Natural killer cell (primary cell): ENCODE data around the gene CCND3. TPM values are rescaled to one million over a fixed set of nuclear protein-coding genes. Genes with fewer than 3 reads are reported as not detected.

Source experiments
- ATAC-seq, 3 donors: fragments of 150-1000 bp in 2 of 3; fragments of 200-7000 bp in 1 of 3; cut with Tn5 transposase; 1 replicate in 1 of 3; 2 replicates in 2 of 3; pipeline ENCODE4 v1.10.0; 2021; ENCODE audit warnings: mild to moderate bottlenecking in 2 of 3, moderate library complexity in 2 of 3
- DNase-seq, 2 donors: peaks; one replicate each; pipeline versions ENCODE4 v3.0.0 to v3.0.0-alpha.2; 2013 to 2021; ENCODE audit warnings: mixed read lengths in 1 of 2
- H3K27ac ChIP-seq: one replicate; pipeline ENCODE4 v1.5.1; 2013; ENCODE audit warnings: mild to moderate bottlenecking, low read length
- H3K27me3 ChIP-seq: one replicate; pipeline ENCODE4 v1.6.1; 2013; ENCODE audit warnings: low read length; ENCODE audit not compliant: control insufficient read depth, insufficient read depth
- H3K36me3 ChIP-seq: one replicate; pipeline ENCODE4 v1.6.1; 2013; ENCODE audit warnings: low read length; ENCODE audit not compliant: control insufficient read depth, insufficient read depth
- H3K4me1 ChIP-seq: one replicate; pipeline ENCODE4 v1.6.1; 2013; ENCODE audit warnings: low read length; ENCODE audit not compliant: control insufficient read depth, insufficient read depth
- H3K4me3 ChIP-seq: one replicate; pipeline ENCODE4 v1.5.1; 2013; ENCODE audit warnings: low read length
- H3K9me3 ChIP-seq: one replicate; pipeline ENCODE4 v1.6.1; 2013; ENCODE audit warnings: low read length; ENCODE audit not compliant: control insufficient read depth, insufficient read depth
- H3K27ac Mint-ChIP-seq, 2 donors: one replicate each; pipeline ENCODE4 v1.8.0; 2022; ENCODE audit warnings: mild to moderate bottlenecking in 2 of 2, mixed read lengths in 2 of 2, moderate library complexity in 1 of 2
- H3K27me3 Mint-ChIP-seq, 2 donors: one replicate each; pipeline ENCODE4 v1.8.0; 2022; ENCODE audit warnings: low read depth in 2 of 2, mixed read lengths in 2 of 2
- H3K36me3 Mint-ChIP-seq: one replicate; pipeline ENCODE4 v1.8.0; 2022; ENCODE audit warnings: mixed read lengths
- H3K4me1 Mint-ChIP-seq, 2 donors: one replicate each; pipeline ENCODE4 v1.8.0; 2022; ENCODE audit warnings: mixed read lengths in 2 of 2
- H3K4me3 Mint-ChIP-seq: one replicate; pipeline ENCODE4 v1.8.0; 2022; ENCODE audit warnings: mild to moderate bottlenecking, moderate library complexity, mixed read lengths
- H3K9me3 Mint-ChIP-seq, 2 donors: one replicate each; pipeline ENCODE4 v1.8.0; 2022; ENCODE audit warnings: mixed read lengths in 2 of 2
- WGBS: methylation state at CpG from one replicate; pipeline ENCODE4 v1.1.7; 2013; ENCODE audit warnings: missing lambda C conversion rate; ENCODE audit not compliant: insufficient coverage; 5-methylcytosine and 5-hydroxymethylcytosine counted together
- intact Hi-C: fragments of 100-400 bp; cut with micrococcal nuclease; formaldehyde crosslinking; loops from one replicate; pipeline ENCODE4 v1.14.2; 2022
- total RNA-seq, 4 donors: library from RNA; stranded (reverse); fragments of 120-200 nt in 1 of 4; gene quantifications; one replicate each; pipeline versions ENCODE4 v1.2.3 to v1.2.4, GENCODE V29; 2013 to 2022
- TF ChIP-seq, protein P1 (sequence below): fragments of 200-600 bp; IDR thresholded peaks from one replicate; pipeline ENCODE4 v1.8.0; 2022; ENCODE audit warnings: antibody characterized with exemption

The CCND3 gene
- total RNA-seq, 3 donors from 2014 or later (not counting 1 experiment from before 2014, with no cell fraction given), result 409 to 438 (median 438) TPM

- H3K4me3 Mint-ChIP-seq, result peak overlapping the region; percentile 17
- TF ChIP-seq, protein P1, sequence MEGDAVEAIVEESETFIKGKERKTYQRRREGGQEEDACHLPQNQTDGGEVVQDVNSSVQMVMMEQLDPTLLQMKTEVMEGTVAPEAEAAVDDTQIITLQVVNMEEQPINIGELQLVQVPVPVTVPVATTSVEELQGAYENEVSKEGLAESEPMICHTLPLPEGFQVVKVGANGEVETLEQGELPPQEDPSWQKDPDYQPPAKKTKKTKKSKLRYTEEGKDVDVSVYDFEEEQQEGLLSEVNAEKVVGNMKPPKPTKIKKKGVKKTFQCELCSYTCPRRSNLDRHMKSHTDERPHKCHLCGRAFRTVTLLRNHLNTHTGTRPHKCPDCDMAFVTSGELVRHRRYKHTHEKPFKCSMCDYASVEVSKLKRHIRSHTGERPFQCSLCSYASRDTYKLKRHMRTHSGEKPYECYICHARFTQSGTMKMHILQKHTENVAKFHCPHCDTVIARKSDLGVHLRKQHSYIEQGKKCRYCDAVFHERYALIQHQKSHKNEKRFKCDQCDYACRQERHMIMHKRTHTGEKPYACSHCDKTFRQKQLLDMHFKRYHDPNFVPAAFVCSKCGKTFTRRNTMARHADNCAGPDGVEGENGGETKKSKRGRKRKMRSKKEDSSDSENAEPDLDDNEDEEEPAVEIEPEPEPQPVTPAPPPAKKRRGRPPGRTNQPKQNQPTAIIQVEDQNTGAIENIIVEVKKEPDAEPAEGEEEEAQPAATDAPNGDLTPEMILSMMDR, result no peak
- Histone ChIP-seq H3K4me3 (no peak overlapping the region), H3K4me1 (peaks cover 78% of the 10 kb centered on the region), H3K27ac (no peak overlapping the region), H3K27me3 (no peaks in the 10 kb centered on the region), H3K9me3 (no peaks in the 10 kb centered on the region), H3K36me3 (peaks cover 10% of the 10 kb centered on the region)
- DNase-seq (no peak), ATAC-seq (no peak)
- H3K36me3 Mint-ChIP-seq, result no peaks in the 10 kb centered on the region
- 51% methylated on average over 8 of the region's 9 CpGs for WGBS
- intact Hi-C loops, result no loop called here
- H3K27me3 Mint-ChIP-seq, result no peaks in the 10 kb centered on the region
- H3K9me3 Mint-ChIP-seq, result no peaks in the 10 kb centered on the region
- H3K4me1 Mint-ChIP-seq, result peaks cover 61 to 77% of the 10 kb centered on the region in 2 donors
- H3K27ac Mint-ChIP-seq, result peak overlapping the region; percentile 62 to 71
These were observed 35.3 kb upstream of the CCND3 start for GRCh38 chr6:41976794-41977484.

DNA sequence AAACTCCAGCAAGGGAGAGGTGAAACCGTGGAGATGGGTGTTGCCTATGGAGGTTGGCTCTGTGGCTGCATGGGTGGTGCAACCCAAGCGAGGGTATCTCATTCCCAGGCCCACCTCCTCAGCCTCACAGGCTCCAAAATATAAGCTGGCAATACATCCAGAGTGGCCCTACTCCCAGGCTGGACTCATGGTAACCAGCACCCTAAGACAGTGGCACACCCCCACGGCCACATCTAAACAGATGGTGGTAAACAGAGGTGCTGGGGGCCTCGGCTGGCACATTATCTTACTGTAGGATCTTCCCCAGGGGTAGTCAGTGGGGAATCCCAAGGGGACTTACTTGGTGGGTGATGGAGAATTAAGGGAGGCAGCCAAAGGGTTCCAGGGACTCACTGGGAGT, 33.7 kb upstream of the CCND3 start:
- H3K27me3 ChIP-seq, result no peaks in the 10 kb centered on the region
- no peak for ATAC-seq
- H3K36me3 ChIP-seq, result peaks cover 8% of the 10 kb centered on the region
- 73% methylated on average over 4 of the region's 4 CpGs for WGBS
- Mint-ChIP-seq H3K4me1 (peaks cover 66 to 81% of the 10 kb centered on the region in 2 donors), H3K27me3 (no peaks in the 10 kb centered on the region), H3K36me3 (no peaks in the 10 kb centered on the region), H3K4me3 (no peak overlapping the region), H3K9me3 (no peaks in the 10 kb centered on the region), H3K27ac (peak overlapping the region; percentile 62 to 71)
- intact Hi-C loops, result no loop called here
- no peak overlapping the region for H3K4me3 ChIP-seq
- H3K9me3 ChIP-seq, result no peaks in the 10 kb centered on the region
- no peak for DNase-seq
- peaks cover 81% of the 10 kb centered on the region for H3K4me1 ChIP-seq
- TF ChIP-seq, protein P1, result no peak
- H3K27ac ChIP-seq, result no peak overlapping the region

GRCh38 chr6:41974281-41974825, 32.7 kb upstream of the CCND3 start:
- no peak overlapping the region for H3K27ac ChIP-seq
- H3K4me3 Mint-ChIP-seq, result no peak overlapping the region
- no peaks in the 10 kb centered on the region for H3K9me3 Mint-ChIP-seq
- H3K27ac Mint-ChIP-seq, result peak overlapping the region; percentile 62 to 71
- no peaks in the 10 kb centered on the region for H3K27me3 ChIP-seq
- peaks cover 8% of the 10 kb centered on the region for H3K36me3 ChIP-seq
- TF ChIP-seq, protein P1, result no peak
- H3K9me3 ChIP-seq, result no peaks in the 10 kb centered on the region
- no peaks in the 10 kb centered on the region for H3K27me3 Mint-ChIP-seq
- 68% methylated on average over 5 of the region's 5 CpGs for WGBS
- DNase-seq (no peak), ATAC-seq (no peak)
- H3K4me3 ChIP-seq, result no peak overlapping the region
- H3K36me3 Mint-ChIP-seq, result no peaks in the 10 kb centered on the region
- peaks cover 66 to 83% of the 10 kb centered on the region in 2 donors for H3K4me1 Mint-ChIP-seq
- H3K4me1 ChIP-seq, result peaks cover 82% of the 10 kb centered on the region
- intact Hi-C loops, result loop anchor here (5.0 kb wide), 2 partner anchors 37 to 48 kb away; no protein-coding TSS in a partner anchor
